Measurements from ENCODE around the gene LHX2.

The LHX2 gene

DNA sequence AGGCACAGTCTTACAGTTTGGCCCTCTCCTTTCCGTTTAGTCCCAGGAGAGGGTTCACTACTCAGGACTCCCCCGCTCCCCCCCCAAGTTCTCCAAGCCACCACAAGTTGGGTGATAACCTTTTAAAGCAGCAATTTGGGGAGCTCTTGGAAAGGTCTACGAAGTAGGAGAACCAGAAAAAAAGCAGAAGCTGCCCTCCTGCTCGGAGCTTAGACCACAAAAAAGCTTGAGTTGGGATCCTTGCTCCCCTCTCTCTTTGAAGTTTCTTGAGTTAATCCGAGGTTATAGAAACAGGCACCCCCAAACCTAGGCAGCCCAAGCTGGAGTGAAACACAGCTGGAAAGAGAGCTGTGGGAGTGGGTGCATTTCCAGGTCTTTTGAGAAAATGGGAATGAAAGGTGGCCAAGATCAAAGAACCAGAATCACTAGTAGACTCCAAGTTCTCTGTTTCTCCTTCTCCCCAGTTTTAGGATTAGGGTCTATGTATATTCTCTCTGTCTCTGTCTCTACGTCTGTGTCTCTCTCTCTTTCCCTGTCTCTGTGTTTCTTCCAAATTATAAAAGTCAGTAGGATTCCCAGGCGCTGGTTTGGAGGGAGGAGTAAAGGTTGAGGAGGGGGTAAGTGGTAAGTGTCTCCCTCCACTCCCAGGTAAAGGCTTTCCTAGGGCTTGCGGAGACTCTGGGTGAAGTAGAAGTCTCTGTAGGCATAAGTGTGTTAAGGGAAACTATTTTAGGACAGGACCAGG, 2.8 kb downstream of the LHX2 start:
- DNase-seq, result no peak

DNA sequence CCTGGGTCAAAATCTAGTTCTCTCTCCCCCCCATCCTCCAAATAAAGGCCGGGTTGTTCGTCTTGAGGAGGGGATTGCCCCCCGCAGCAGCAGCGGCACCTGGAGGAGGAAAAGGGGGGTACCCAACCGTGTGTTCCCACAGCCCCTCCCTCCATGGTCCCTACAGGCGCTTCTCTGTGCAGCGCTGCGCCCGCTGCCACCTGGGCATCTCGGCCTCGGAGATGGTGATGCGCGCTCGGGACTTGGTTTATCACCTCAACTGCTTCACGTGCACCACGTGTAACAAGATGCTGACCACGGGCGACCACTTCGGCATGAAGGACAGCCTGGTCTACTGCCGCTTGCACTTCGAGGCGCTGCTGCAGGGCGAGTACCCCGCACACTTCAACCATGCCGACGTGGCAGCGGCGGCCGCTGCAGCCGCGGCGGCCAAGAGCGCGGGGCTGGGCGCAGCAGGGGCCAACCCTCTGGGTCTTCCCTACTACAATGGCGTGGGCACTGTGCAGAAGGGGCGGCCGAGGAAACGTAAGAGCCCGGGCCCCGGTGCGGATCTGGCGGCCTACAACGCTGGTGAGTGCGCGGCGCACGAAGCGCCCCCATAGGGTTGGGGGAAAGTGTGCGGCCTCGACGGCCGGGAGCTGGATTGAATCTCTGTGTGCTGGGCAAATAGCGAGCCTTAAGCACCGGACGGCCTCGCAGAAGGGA, 3.5 kb downstream of the LHX2 start:
- no peak for DNase-seq

DNA sequence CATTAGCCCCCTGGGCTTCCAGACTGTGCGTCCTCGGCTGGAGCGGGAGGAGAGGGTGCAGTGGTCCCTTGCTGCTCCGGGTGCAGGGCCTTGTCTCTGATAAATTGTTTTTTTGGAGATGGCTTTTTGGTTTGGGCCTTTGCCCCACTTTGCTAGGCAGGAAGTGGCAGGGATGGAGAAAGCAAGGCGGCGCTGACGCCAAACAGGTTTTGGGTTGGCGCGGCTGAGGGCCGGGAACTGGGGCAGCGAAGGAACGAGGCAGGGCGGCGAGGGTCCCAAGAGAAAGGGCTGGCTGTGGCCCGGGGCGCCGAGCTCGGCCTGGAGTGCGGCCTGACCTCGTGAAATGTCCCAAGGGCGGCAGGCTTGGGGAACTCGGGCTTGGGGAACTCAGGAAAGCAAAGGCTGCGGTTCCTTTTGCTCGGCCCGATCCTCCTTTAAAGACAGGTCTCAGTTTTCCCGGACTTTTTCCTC, 4.1 kb downstream of the LHX2 start:
- DNase-seq, result no peak

DNA sequence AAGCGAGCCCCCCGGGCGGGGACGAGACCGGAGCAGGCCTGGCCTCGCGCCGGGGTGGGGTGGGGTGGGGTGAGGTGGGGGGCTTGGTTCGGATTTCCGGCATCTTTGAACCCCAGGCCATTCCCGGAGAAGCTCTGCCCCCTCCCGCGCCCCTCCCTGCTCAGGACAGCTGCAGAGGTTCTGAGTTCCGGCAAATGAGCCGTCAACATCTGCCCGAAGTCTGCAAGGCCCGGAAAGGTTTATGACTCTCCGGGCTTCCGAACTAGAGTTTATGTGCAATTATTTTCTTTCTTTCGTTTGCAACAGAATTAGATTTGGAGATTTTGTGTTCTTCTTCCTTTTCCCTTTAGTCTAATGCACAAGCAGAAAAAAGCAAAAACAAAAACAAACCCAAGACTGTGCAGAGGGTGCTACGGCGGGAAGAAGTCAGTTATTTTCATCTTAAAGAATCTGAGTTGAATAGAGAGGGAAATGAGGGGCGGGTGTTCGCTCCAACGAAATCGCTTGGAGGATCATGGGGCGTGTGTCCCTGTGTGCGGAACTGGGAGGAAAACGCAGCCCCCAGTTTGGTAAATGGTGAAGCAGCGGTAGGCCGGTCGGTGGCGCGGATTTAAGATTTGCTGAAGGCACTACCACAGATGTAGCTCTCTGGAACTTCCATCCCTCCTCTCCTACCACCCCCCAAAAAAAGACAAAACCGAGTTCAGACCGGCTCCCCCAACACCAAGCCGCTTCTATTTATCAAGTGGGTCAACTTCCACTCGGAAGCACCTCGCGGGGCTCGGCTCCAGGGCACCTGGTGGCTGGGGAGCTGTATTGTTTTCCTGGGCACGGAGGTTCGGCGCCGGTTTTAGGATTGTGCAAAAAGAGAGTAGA, 4.8 kb downstream of the LHX2 start:
- DNase-seq, result no peak

DNA sequence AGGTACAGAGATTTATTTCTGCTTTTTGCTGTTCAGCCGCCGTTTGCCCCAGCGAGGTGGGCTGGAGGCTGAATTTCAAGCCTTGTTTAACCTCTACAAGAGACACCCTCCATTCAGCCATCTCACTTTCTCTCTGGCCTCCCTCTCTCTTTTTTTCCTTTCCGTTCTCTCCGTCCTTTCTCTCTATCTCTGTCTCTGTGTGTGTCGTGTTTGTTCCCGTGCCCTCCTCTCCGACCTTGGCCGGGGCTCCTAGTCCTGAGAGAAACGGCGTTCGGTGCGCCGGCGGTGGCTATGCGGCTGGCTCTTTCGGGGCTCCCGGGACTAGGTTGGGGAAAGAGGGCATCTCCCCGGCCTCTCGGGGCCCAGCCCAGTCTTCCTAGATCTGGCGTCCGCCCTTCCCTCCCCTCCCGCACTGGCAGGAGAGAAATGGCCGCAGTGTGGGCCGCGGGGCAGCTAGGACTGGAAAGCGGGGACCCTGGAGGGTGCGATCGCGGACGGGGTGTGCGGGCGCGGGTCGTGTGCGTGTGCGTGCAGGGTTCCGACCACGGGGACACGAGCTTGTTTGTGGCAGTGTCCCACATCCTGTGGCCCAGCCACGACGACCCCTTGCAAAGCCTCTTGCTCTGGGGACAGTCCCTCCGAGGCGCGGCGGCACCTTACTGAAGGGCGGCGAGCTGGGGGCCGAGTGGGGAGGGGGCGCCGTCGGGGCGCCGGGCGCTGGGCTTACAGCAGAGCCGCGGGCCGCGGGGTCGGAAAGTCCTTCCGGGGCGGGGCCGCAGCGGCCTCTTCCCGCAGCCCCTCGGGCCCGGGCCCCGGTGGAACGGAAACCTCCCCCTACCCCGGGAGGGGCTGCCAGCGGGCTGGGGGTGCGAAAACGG, 5.7 kb downstream of the LHX2 start:
- DNase-seq, result no peak

DNA sequence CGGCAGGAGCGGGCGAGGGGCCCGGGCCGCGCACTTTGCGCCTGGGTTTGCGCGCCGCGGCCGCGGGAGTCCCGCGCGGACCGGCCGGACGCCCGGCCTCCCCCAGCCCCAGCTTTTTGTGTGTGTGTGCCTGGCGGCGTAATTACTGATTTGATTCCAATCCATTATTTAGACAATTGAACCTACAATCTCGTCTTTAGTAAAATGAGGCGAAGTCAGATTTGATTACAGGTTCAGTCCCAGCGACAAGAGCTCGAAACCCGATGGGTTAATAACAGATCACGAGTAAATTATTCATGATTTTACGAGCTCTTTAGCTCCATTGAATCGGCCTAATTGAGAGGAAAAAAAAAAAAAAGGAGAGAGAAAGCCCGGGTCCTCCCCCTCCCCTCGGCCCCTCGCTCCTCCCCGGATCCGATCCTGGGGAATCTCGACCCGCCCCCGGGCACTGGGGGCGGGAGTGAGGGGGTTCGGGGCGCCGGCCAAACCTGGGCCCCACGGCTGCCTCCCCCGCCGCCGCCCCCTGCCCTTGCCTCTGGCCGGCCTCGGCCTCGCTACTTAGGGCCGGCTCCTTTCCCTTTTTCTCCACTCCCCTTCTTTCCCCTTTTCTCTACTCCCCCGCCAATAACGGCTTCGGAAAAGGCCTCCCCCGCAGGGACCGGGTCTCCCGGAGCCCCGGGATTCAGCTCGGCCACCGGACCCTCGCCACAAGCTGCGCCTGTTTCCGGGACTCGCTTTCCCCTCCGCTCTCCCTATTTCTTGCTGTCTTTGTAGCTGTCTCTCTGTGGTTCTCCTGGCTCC, 6.6 kb downstream of the LHX2 start:
- peak; percentile 29 for DNase-seq

DNA sequence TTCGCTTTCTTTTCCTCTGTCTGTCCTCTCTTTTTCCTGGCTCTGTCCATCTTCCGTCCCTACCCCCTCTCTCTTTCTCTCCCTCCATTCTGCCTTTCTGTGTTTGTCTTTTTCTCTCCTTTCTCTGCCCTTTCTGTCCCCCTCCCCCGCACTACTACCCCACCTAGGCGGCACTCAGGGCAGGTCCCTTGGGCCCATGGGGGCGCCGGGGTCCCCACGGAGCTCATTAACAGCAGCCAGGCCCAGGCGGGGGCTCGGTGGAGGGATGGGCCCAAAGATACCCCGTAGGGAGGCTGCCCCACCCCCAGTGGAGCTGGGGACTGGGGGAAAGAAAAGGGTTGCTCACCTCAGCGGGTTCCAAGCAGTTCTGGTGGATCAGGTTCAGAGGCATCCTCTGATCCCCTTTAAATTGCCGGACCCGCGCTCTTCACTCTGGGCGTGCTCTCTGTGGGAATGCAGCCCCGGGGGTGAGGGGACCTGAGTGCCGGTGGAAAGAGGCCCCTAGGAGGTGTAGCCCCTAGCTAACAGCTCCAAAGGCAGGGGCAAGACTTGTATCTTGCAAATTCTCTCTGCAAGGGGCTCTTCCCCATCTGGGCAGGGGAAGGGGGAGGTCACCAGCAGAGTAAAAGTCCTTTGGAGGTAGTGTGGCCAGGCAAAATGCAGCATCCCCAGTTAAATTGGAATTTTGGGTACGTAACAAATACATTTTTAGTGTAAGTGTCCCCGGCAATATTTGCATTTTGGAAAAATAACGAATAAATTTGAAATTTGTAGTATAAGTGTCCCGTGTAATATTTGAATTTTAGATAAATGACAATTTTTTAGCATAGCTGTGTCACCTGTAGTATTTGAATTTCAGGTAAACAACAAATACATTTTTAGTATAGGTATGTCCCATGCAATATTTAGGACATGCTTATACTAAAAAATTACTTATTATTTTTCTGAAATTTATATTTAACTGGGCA, 7.4 kb downstream of the LHX2 start:
- DNase-seq, result no peak

DNA sequence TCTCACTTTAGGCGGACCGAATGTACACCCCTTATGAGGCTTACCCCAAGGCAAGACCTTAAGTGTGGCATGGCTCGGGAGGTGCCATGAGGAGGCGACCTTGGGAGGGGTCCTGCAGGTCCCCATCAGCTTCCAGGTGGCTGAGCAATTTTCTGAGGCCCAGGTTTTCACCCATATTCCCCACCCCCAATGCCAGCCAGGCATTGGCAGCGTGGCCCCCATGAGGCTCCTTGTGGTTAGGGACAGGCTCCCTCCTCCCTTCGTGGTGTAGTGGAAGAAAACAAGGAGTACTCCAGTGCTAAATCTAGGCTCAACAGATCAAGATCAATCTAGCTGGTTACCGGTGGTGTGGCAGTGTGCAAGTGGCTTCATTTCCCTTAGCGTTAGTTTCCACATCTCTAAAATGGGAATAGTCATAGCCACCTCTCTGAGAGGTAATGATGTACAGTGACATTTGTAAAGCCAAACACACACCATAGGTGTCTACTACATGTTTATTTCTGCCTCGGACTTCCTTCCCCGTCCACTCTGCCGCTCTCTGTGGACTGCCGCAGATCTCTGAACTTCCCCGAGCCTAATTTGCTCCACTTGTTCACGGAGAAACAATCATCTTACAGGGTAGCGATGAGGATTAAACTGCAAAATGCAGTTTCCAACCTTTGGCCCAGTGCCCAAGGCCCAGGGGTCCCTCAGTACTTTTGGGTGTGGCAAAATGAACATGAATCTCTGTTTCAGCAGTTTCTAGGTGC, 8.4 kb downstream of the LHX2 start:
- DNase-seq, result no peak

DNA sequence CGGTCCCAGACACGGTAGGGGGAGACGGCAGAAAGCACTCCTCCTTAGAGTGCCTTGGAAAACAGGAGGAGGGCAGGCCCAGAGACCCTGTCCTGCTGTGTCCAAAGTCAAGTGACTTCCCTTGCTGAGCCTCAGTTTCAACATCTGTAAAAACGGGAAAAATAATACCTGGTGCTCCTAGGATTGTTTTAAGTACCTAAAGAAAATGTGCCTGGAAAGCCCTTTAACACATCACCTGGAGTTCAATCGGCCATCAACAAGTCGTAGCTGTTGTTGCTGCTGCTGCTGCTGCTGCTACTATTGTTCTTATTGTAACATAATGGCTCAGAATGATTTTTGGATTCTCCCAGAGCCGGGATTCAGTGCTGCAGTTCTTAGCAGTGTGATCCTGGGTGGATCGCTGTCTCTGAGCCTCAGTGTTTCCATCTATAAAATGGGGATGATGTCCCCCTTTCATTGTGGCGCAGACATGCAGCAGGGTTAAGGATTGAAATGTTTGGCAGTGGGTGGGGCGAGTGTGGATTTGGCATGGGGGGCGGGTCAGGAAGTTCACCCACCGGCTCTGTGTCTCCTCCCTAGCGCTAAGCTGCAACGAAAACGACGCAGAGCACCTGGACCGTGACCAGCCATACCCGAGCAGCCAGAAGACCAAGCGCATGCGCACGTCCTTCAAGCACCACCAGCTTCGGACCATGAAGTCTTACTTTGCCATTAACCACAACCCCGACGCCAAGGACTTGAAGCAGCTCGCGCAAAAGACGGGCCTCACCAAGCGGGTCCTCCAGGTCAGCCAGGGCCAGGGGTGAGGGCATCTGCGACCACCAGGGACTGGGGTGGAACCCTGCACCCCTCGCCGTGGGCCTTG, 9.2 kb downstream of the LHX2 start:
- DNase-seq, result no peak

DNA sequence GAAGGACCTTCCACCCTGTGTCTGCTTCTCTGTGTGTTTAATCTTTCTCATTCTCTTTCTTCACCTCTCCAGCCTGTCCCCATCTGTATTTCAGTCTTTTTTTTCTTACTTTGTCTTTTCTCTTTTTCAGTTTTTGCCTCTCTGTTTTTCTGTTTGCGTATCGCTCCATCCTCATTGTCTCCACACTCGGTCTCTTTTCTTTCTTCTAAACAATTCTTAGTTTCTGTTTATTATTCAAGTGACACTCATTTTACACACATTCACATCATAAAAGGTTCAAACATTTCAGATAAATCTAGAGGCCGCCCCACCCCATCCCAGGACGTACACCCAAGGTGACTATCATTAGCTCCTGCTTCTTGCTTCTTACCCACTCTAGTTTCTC, 9.8 kb downstream of the LHX2 start:
- no peak for DNase-seq

DNA sequence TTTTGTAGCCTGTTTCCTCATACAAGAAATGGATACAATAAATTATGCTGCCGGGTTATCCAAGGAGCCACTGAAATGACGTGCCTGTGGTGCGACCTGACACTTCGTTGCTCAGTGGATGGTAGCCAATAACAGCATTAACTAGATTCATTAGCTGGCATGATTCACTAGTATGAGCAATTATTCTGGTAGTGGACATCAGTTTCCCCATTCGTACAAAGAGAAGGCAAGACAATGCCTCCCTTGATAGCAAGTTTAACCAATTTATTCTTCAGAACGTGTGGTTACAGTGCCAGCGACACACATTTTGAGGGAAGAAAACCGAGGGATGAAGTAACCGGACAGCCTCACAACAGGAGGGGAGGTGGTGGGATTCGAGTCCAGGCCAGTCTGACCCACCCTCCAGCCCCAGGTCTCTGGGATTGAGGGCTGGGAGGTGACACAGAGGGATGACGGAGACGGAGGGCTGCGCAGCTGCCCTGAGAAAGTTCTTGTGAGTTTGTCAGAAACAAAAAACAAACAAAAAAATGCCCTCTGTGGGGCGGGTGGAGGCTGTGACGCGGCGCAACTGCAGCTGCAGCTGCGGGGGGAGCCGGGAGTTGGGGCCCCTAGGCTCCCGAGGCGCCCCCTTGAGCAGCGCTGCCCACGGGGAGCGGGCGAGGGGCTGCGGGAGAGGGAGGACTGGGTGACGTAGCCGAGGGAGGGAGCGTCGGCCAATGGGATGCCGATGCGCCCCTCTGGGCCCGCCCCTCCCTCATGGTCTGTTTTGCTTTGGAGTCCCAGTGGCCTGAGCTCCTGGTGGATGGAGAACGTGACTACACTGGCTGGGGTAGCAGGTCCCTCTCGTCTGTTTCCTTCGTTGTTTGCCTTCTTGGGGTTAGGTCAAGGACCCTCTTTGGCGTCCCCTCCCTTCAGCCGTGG, 10.9 kb downstream of the LHX2 start:
- no peak for DNase-seq

DNA sequence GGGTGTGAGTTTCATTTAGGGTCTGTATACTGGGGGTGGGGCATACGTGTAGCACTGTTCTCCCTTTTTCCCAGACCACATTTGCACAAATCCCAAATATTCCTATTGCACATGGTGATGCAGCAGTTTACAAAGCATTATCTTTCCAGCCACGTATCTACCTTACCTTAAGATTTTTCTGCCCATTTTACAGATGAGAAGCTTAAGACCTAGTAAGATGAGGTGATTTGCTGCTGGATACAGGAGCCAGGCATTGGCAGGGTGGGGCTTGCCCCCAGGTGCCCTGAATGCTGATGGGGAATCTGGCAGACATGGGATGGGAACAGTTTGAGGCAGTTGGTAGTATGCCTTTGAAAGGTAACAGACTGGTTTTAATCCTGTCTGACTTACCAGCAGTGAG, 12.5 kb downstream of the LHX2 start:
- no peak for DNase-seq

DNA sequence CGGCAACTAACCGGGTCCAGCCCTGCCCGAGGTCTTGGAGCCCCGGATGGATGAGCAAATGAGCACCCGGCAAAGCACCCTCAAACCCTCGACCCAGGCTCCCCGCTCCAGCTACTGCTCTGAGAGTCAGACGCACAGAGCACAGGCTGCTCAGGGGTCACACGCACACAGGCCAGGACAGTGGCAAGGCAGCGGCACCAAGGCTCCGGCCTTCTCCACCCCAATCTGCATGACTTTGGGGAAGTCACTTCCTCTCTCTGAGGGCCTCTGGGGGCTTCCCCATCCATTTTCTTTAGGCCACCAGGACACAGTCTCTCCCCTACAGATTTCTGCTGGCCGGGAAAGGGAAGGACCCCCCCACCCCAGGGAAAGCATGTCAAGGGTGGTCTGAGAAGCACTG, 18.0 kb downstream of the LHX2 start:
- DNase-seq, result no peak

DNA sequence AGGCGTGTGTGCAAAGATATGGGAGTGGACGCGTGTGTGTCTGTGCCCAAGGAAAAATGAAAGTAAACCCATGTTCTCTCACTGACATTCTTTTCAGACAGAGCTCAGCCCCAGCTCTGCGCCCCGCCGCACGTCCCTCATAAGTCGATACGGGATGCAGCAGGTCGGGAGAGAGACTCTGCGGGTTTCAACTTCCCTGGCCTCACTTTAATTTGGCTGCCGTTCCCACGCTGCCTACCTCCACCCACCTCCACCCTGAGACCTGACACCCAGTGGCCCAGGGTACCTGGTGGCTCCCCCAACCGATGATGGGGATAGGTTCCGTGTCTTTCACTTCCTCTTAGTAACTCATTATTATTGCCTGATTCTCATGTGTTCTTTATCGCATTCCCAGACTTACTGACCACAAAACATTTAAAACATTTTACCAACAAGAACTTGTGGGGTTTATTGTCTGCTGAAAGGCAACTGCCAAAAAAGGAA, 19.4 kb downstream of the LHX2 start:
- no peak for DNase-seq

DNA sequence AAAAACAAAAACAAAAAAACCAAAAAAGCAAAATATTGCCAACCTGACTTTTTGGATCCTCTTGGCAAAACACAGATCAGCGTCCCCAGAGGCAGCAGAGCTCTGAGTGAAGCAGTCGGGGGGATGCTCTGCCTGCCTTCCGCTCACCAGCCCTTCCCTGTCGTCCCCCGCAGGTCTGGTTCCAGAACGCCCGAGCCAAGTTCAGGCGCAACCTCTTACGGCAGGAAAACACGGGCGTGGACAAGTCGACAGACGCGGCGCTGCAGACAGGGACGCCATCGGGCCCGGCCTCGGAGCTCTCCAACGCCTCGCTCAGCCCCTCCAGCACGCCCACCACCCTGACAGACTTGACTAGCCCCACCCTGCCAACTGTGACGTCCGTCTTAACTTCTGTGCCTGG, 20.7 kb downstream of the LHX2 start:
- no peak for DNase-seq

DNA sequence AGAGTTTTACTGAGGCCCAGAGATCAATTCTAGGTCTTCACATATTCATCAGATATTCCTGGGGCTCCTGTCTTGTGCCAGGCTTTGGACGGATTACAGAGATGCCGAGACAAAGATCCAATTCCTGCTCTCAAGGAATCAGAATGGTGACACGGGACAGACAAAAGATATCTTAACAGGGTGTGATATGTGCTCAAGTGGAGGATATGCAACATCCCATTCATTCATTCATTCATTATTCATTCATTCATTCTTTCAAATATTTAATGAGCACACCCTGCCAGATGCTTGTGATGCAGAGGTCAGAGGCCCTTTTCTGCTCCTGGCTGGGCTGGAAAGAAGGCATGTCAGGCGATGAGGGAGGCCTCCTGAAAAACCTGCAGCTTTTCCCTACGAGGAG, 21.8 kb downstream of the LHX2 start:
- DNase-seq, result no peak

DNA sequence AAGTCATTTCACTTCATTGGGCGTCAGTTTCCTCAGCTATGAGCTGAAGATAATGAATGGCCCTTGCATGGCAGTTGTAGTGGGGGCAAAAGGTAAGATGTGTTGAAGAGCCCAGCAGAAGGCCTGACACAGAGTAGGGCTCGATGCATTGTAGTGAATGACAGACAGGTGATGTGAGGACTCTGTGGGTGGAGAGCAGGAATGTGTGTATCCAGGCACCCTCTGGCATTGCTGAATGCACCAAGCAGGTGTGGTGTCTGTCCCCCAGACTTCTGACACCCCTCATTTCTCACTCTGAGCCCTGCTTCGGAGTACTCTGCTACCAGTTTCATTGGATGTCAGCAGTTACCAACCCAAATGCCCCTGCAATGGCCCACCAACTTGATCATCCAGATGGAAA, 22.4 kb downstream of the LHX2 start:
- DNase-seq, result no peak
